NT2/D1 (cell line): ENCODE measurements around the gene DNAJC5G.

Source experiments
- SUZ12 ChIP-seq: IDR thresholded peaks from 2 replicates; pipeline ENCODE4 v1.6.1; 2011; ENCODE audit not compliant: insufficient read length, insufficient read depth; ENCODE audit errors: extremely low read depth
- YY1 ChIP-seq: IDR thresholded peaks from 2 replicates; pipeline ENCODE4 v1.6.1; 2011; ENCODE audit not compliant: insufficient read length, insufficient read depth
- ZNF274 ChIP-seq: IDR thresholded peaks from 2 replicates; pipeline ENCODE4 v1.6.1; 2011; ENCODE audit warnings: mild to moderate bottlenecking, low read depth, low read length

- no peak for TF ChIP-seq YY1
- TF ChIP-seq SUZ12, result peak; percentile 38
- no peak for TF ChIP-seq ZNF274
These were observed 10.9 kb upstream of the DNAJC5G start for GRCh38 chr2:27264253-27264752.
